Neuronal stem cell (in vitro differentiated cells): ENCODE data around the gene ASPM.

Experiments used
- DNase-seq: peaks from one replicate; pipeline ENCODE4 v3.0.0-alpha.2; 2013; ENCODE audit warnings: low spot score
- H2AFZ ChIP-seq: one replicate; pipeline ENCODE4 v1.6.1; 2013; ENCODE audit warnings: mild to moderate bottlenecking, low read length, inconsistent platforms
- H2AK5ac ChIP-seq: 2 replicates; pipeline ENCODE4 v1.6.1; 2013; ENCODE audit warnings: low read depth, mild to moderate bottlenecking, inconsistent platforms, low read length, moderate library complexity, mixed read lengths
- H2BK120ac ChIP-seq: 2 replicates; pipeline ENCODE4 v1.6.1; 2013; ENCODE audit warnings: low read depth, mild to moderate bottlenecking, inconsistent platforms, low read length, moderate library complexity, mixed read lengths
- H2BK12ac ChIP-seq: one replicate; pipeline ENCODE4 v1.6.1; 2013; ENCODE audit warnings: low read length, inconsistent platforms
- H2BK15ac ChIP-seq: 2 replicates; pipeline ENCODE4 v1.6.1; 2013; ENCODE audit warnings: mild to moderate bottlenecking, low read length, inconsistent platforms, mixed read lengths
- H2BK5ac ChIP-seq: one replicate; pipeline ENCODE4 v1.6.1; 2013; ENCODE audit warnings: inconsistent platforms, mild to moderate bottlenecking, low read length, moderate library complexity
- H3K14ac ChIP-seq: one replicate; pipeline ENCODE4 v1.6.1; 2013; ENCODE audit warnings: low read length, inconsistent platforms
- H3K18ac ChIP-seq: 2 replicates; pipeline ENCODE4 v1.6.1; 2013; ENCODE audit warnings: low read length, inconsistent platforms
- H3K23ac ChIP-seq: 2 replicates; pipeline ENCODE4 v1.6.1; 2013; ENCODE audit warnings: low read depth, mild to moderate bottlenecking, mixed read lengths, low read length, inconsistent platforms; ENCODE audit not compliant: poor library complexity
- H3K27ac ChIP-seq: replicated peaks from 3 replicates; pipeline ENCODE4 v1.5.1; 2013; ENCODE audit warnings: low read length, inconsistent platforms
- H3K27me3 ChIP-seq, 3 experiments: 2 replicates each; pipeline ENCODE4 v1.6.1; 2013; ENCODE audit warnings: low read length in 3 of 3, mild to moderate bottlenecking in 2 of 3, inconsistent platforms in 1 of 3, low read depth in 1 of 3, mixed read lengths in 1 of 3, moderate library complexity in 1 of 3; ENCODE audit not compliant: control insufficient read depth in 3 of 3, insufficient read depth in 3 of 3
- H3K36me3 ChIP-seq, 2 donors: replicated peaks in 1 of 2; 2 replicates each; pipeline ENCODE4 v1.6.1; 2013; ENCODE audit warnings: low read length in 2 of 2; ENCODE audit not compliant: control insufficient read depth in 2 of 2, insufficient read depth in 2 of 2
- H3K4ac ChIP-seq: 2 replicates; pipeline ENCODE4 v1.6.1; 2013; ENCODE audit warnings: inconsistent platforms, mild to moderate bottlenecking, low read length, moderate library complexity
- H3K4me1 ChIP-seq, 2 donors: 1 replicate in 1 of 2; 2 replicates in 1 of 2; pipeline ENCODE4 v1.6.1; 2013; ENCODE audit warnings: low read length in 2 of 2, low read depth in 1 of 2; ENCODE audit not compliant: control insufficient read depth in 2 of 2, insufficient read depth in 1 of 2
- H3K4me2 ChIP-seq: one replicate; pipeline ENCODE4 v1.6.1; 2013; ENCODE audit warnings: mild to moderate bottlenecking, low read length, inconsistent platforms; ENCODE audit not compliant: insufficient read depth, poor library complexity, severe bottlenecking
- H3K4me3 ChIP-seq, 2 donors: 2 replicates each; pipeline ENCODE4 v1.5.1; 2013; ENCODE audit warnings: low read length in 2 of 2, mild to moderate bottlenecking in 2 of 2, inconsistent platforms in 1 of 2, moderate library complexity in 1 of 2
- H3K79me1 ChIP-seq: one replicate; pipeline ENCODE4 v1.6.1; 2013; ENCODE audit warnings: low read depth, mild to moderate bottlenecking, inconsistent platforms, low read length, moderate library complexity
- H3K9ac ChIP-seq: one replicate; pipeline ENCODE4 v1.6.1; 2013; ENCODE audit warnings: mild to moderate bottlenecking, low read depth, low read length, inconsistent platforms; ENCODE audit not compliant: poor library complexity
- H3K9me3 ChIP-seq, 2 donors: replicated peaks in 1 of 2; 2 replicates each; pipeline versions ENCODE3 to v1.6.1; 2013; ENCODE audit warnings: low read length in 2 of 2, mild to moderate bottlenecking in 2 of 2, inconsistent platforms in 1 of 2, low read depth in 1 of 2, mixed read lengths in 1 of 2, moderate library complexity in 1 of 2; ENCODE audit not compliant: control insufficient read depth in 2 of 2, insufficient read depth in 1 of 2
- H4K8ac ChIP-seq: one replicate; pipeline ENCODE4 v1.6.1; 2013; ENCODE audit warnings: low read depth, mild to moderate bottlenecking, inconsistent platforms, low read length, moderate library complexity
- H4K91ac ChIP-seq: one replicate; pipeline ENCODE4 v1.6.1; 2013; ENCODE audit warnings: low read length, low read depth, mild to moderate bottlenecking, inconsistent platforms; ENCODE audit not compliant: poor library complexity
- WGBS, 2 donors: extraction: QIAGEN DNeasy Blood & Tissue Kit; methylation state at CpG; one replicate each; pipeline ENCODE4 v1.1.7; 2013; ENCODE audit warnings: missing lambda C conversion rate in 2 of 2, mixed read lengths in 1 of 2; ENCODE audit not compliant: insufficient read length in 2 of 2, insufficient replicate concordance in 1 of 2; ENCODE audit errors: extremely low coverage in 2 of 2; 5-methylcytosine and 5-hydroxymethylcytosine counted together

Gene ASPM

GRCh38 chr1:197103300-197103699 lies 43.2 kb downstream of the ASPM start:
- no peak overlapping the region for H4K8ac ChIP-seq
- no CpG with 5 or more reads among the region's 5 CpGs for WGBS, 2 donors
- H2AK5ac ChIP-seq, result no peak overlapping the region
- no peak overlapping the region for H3K18ac ChIP-seq
- H2BK5ac ChIP-seq, result no peak overlapping the region
- H3K4me3 ChIP-seq, result no peak overlapping the region
- no peak overlapping the region for H2AFZ ChIP-seq
- no peak overlapping the region for H4K91ac ChIP-seq
- no peaks in the 10 kb centered on the region for H3K79me1 ChIP-seq
- H3K27ac ChIP-seq, result no peak overlapping the region
- no peak overlapping the region for H2BK120ac ChIP-seq
- no peaks in the 10 kb centered on the region for H3K27me3 ChIP-seq
- H3K4me1 ChIP-seq, result no peaks in the 10 kb centered on the region
- no peak overlapping the region for H3K14ac ChIP-seq
- H2BK12ac ChIP-seq, result no peak overlapping the region
- H2BK15ac ChIP-seq, result no peak overlapping the region
- no peak overlapping the region for H3K23ac ChIP-seq
- H3K9ac ChIP-seq, result no peak overlapping the region
- DNase-seq, result no peak
- peaks cover 15 to 32% of the 10 kb centered on the region in 2 donors for H3K9me3 ChIP-seq
- H3K4ac ChIP-seq, result no peak overlapping the region
- H3K4me2 ChIP-seq, result no peak overlapping the region
- peaks cover 13 to 77% of the 10 kb centered on the region in 2 donors for H3K36me3 ChIP-seq

GRCh38 chr1:197101978-197102377 lies 44.5 kb downstream of the ASPM start:
- Histone ChIP-seq H4K8ac (no peak overlapping the region), H3K4me2 (no peak overlapping the region), H3K4me3 (no peak overlapping the region), H3K9me3 (peaks cover 15 to 27% of the 10 kb centered on the region in 2 donors), H2BK120ac (no peak overlapping the region), H2AFZ (no peak overlapping the region), H2AK5ac (no peak overlapping the region), H4K91ac (no peak overlapping the region), H3K79me1 (no peaks in the 10 kb centered on the region), H2BK15ac (no peak overlapping the region), H3K4me1 (no peaks in the 10 kb centered on the region), H3K14ac (no peak overlapping the region), H3K36me3 (peaks cover 13 to 76% of the 10 kb centered on the region in 2 donors), H3K4ac (no peak overlapping the region), H3K27me3 (no peaks in the 10 kb centered on the region), H2BK12ac (no peak overlapping the region), H3K27ac (no peak overlapping the region), H3K18ac (no peak overlapping the region), H3K9ac (no peak overlapping the region), H2BK5ac (no peak overlapping the region), H3K23ac (no peak overlapping the region)
- WGBS, 2 donors, result no CpG with 5 or more reads among the region's 3 CpGs
- DNase-seq, result no peak

- Histone ChIP-seq H2BK5ac (no peak overlapping the region), H3K9ac (no peak overlapping the region), H3K36me3 (peaks cover 10 to 76% of the 10 kb centered on the region in 2 donors), H3K79me1 (no peaks in the 10 kb centered on the region), H3K18ac (no peak overlapping the region), H2BK12ac (no peak overlapping the region), H2BK15ac (no peak overlapping the region), H4K91ac (no peak overlapping the region), H3K4me2 (no peak overlapping the region), H3K14ac (no peak overlapping the region), H2BK120ac (no peak overlapping the region), H4K8ac (no peak overlapping the region), H2AK5ac (no peak overlapping the region), H3K23ac (no peak overlapping the region), H2AFZ (no peak overlapping the region), H3K4me1 (no peaks in the 10 kb centered on the region), H3K27me3 (no peaks in the 10 kb centered on the region), H3K9me3 (peaks cover 10 to 23% of the 10 kb centered on the region in 2 donors), H3K27ac (no peak overlapping the region), H3K4me3 (no peak overlapping the region), H3K4ac (no peak overlapping the region)
- WGBS, 2 donors, result no CpG with 5 or more reads among the region's 3 CpGs
- no peak for DNase-seq
Measured at GRCh38 chr1:197100677-197101076, 45.8 kb downstream of the ASPM start.

GRCh38 chr1:197099444-197099843 lies 47.0 kb downstream of the ASPM start:
- H3K4me2 ChIP-seq, result no peak overlapping the region
- no peak overlapping the region for H3K14ac ChIP-seq

More at GRCh38 chr1:197099444-197099843, 47.0 kb downstream of the ASPM start:
- Histone ChIP-seq H3K36me3 (peaks cover 9 to 76% of the 10 kb centered on the region in 2 donors), H2BK120ac (no peak overlapping the region), H2BK5ac (no peak overlapping the region), H2BK12ac (no peak overlapping the region), H4K91ac (no peak overlapping the region), H3K4me1 (no peaks in the 10 kb centered on the region), H2BK15ac (no peak overlapping the region), H2AFZ (no peak overlapping the region), H3K27ac (no peak overlapping the region), H3K27me3 (no peaks in the 10 kb centered on the region), H3K23ac (no peak overlapping the region), H4K8ac (no peak overlapping the region), H3K9me3 (peaks cover 9 to 22% of the 10 kb centered on the region in 2 donors), H2AK5ac (no peak overlapping the region), H3K9ac (no peak overlapping the region), H3K4ac (no peak overlapping the region), H3K18ac (no peak overlapping the region), H3K79me1 (no peaks in the 10 kb centered on the region), H3K4me3 (no peak overlapping the region)
- DNase-seq, result no peak
